HuH-7 (cell line): Measurements from ENCODE around the gene LMO7.

Experiments used
- DNase-seq: peaks from one replicate; pipeline ENCODE4 v3.0.0; 2011; ENCODE audit warnings: low spot score

LMO7 gene

DNA sequence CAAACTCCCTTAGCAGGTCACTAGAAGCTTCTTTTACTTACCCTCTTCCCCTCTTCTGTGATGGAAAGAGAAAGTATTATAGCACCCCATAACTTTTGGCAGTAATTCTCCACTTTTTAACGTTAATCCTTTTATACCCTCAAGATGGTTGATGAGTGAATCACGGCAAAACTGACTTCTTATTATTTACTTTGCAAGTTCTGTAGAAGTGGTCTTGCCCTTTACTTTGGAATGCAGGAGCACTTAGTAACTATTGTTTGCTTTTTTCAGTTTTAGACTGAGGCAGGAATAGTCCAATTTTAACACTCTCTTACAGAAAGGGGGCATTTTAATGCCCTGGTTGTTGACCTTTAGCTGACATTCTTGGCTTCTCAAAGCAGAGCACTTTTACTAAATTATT lies 260.1 kb downstream of the LMO7 start:
- DNase-seq: no peak

DNA sequence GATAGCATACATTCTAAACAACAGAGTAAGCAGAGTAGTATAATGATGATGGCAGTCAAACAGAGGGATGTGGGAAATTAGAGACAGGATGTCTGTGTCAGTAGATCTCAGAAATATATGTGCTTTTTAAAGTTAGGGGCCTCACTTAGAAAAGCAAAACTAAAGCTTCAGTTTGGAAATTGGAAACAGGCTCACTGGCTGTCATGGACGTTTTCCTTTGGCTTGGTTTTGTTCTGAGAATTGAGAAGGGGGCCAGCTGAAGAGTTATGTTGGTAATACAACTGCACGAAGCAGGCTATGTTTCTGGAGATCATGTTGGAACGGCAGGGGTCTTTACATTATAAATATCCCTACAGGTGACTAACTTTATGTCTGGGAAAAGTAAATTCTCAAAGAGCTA lies 261.3 kb downstream of the LMO7 start:
- DNase-seq: no peak

DNA sequence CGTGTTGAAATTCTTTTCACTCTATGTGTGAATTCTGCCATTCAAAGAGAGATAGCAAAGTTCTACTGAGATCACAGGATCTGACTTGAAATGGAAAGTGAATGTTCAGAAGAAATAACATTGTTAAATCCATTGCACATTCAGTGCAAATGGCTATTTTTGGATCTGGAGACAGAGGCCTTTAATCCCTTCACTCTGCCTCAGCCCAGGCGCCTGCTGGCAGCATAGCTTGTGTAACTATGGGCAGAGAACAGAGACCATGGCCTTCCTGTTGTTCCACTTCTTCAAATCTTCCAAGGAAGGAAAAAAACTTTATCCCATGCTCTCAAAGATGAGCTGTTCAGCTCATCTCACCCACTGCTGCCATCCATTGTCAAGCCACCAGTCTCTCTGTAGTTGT lies 265.4 kb downstream of the LMO7 start:
- no peak for DNase-seq

DNA sequence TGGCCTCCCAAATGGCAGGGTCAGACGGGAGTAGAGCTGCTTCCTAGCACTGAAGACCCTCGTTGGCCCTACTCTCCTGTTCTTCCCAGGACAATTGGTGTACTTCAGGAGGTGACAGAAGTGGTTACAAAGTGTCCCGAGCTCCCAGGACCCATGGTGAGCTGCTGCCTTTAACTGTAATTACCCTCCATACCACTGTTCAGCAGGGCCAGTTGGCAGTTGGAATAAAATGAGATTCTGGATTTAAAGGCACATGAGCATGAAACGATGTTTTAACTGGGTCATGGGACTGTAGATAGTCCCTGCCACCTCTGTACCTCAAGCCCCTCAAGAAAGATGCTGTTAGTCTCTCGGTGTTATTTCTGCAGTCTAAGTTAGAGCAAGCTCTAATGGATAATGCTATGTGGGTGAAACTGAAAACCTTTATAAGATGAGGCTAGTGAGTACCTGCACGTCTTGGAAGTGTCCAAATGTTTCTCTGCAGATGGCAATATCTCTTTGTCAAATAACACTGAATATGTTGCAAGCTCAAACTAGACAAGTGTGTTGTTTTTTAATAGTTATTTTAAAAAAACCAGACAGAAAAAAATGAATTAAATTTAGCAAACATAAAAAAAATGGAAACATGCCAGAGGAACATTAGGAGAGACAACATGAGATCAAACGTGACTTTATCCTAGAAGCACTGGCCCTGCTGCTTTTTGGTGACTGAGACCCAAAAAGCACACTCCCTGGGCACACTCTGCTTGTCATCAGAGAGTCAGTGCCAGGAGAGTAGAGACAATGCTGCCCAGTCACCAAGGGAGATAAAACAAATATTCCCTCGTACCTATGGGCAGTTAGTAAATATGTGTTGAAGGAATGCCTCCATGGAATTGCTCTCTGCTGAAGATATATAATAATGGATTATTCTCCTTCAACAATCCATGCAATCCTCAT lies 266.3 kb downstream of the LMO7 start:
- no peak for DNase-seq

DNA sequence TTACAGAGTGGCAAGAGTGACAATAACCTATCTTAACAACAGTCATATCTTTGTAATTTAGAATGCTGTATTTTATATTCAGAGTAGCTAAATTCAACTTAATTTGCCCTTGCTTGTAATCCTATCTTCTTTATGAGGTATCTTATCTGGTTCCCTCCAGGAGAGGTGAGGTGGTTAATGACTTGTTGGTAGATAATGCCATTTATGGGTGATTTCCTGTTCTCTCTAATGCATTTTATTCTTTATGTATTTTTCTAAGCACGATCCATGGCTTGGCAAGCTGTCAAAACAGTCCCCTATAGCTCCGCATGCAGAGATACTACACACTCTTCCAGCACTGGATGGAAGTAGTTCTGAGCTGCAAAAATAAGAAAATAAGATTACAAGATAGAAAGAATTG lies 267.9 kb downstream of the LMO7 start:
- no peak for DNase-seq

DNA sequence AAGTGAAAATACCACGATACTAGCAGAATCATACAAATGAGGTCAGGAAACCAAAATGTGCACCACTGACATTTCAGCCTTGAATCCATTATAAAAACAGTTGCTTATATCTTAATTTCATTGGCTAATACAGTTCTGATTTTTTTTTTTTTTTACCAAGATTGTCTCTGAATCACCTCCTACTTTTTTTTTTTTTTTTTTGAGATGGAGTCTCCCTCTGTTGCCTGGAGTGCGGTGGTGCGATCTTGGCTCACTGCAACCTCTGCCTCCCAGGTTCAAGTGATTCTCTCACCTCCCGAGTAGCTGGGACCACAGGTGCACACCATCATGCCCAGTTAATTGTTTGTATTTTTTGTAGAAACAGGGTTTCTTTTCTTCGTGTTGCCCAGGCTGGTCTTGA lies 270.2 kb downstream of the LMO7 start:
- DNase-seq: no peak

DNA sequence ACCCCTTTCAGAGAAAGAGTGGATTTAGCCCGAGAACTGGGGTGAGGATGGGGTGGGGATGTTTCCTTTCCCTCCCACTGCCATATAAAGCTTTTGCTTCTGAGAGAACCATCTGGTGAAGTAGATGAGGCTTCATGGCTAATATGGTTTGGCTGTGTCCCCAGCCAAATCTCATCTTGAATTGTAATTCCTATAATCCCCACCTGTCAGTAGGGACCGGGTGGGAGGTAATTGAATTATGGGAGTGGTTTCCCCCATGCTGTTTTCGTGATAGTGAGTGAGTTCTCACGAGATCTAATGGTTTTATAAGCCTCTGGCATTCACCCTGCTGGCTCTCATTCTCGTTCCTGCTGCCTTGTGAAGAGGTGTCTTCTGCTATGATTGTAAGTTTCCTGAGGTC lies 270.9 kb downstream of the LMO7 start:
- no peak for DNase-seq

DNA sequence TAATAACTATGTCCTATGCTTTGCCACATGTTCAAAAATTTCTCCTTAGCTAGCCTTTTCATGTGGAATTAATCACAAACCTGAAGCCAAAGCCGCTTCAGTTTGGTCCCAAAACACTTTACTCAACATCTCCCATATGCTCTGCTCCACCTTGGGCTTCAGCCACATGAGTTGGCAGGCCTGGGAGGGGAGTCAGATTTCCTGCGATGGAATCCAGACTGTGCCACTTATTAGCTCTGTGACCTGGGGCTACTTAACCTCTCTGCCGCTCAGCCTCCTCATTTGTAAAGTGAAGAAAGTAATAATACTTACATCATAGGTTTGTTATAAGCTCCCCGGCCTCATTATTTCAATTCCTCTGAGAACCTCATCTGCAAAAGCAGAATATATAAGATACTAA lies 272.0 kb downstream of the LMO7 start:
- no peak for DNase-seq
